ENCODE measurements around the gene MORN1. TPM values are rescaled to one million over a fixed set of nuclear protein-coding genes. Genes with fewer than 3 reads are reported as not detected.

The MORN1 gene
- total RNA-seq, 1 donor from 2014 or later, result 4.5 TPM

DNA sequence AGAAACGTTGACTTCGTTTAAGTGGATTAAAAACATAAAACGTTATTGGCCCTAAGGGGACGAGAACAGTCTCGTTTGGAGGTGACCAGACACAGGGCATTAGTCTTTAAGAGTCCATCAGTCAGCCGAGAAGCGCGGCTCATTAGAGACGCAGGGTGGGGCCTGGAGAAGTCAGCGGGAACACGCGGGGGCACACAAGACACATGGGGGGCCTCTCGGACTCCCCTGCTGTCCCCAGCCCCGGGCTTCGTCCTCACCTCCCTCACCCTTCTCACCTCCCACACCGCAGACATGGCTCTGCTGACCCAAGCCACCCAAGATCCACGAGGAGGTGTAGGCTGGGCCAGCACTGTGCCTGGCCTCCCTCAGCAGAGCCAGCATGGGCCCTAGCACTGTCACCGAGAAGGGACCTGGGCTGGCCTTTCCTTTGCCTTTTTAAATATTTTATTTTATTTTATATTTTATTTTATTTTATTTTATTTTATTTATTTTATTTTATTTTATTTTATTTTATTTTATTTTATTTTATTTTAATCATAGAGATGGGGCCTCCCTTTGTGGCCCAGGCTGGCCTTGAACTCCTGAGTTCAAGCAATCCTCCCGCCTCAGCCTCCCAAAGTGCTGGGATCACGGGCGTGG is 48.9 kb downstream of the MORN1 start:
- TF ChIP-seq, protein P1, sequence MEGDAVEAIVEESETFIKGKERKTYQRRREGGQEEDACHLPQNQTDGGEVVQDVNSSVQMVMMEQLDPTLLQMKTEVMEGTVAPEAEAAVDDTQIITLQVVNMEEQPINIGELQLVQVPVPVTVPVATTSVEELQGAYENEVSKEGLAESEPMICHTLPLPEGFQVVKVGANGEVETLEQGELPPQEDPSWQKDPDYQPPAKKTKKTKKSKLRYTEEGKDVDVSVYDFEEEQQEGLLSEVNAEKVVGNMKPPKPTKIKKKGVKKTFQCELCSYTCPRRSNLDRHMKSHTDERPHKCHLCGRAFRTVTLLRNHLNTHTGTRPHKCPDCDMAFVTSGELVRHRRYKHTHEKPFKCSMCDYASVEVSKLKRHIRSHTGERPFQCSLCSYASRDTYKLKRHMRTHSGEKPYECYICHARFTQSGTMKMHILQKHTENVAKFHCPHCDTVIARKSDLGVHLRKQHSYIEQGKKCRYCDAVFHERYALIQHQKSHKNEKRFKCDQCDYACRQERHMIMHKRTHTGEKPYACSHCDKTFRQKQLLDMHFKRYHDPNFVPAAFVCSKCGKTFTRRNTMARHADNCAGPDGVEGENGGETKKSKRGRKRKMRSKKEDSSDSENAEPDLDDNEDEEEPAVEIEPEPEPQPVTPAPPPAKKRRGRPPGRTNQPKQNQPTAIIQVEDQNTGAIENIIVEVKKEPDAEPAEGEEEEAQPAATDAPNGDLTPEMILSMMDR (IDR thresholded peaks at IDR 0.05; ENCODE audit: borderline replicate concordance), result no peak
- Histone ChIP-seq H3K9me3 (replicated peaks) (no peaks in the 10 kb centered on the region), H3K36me3 (no peaks in the 10 kb centered on the region), H3K4me3 (no peak overlapping the region), H3K27me3 (ENCODE audit: low read depth) (no peaks in the 10 kb centered on the region), H3K27ac (replicated peaks) (no peak overlapping the region), H3K4me1 (no peaks in the 10 kb centered on the region)
- intact Hi-C loops (cut with micrococcal nuclease), result no loop called here
- DNase-seq, result no peak

- H3K36me3 ChIP-seq, result no peaks in the 10 kb centered on the region
- TF ChIP-seq, protein P1 (IDR thresholded peaks at IDR 0.05; ENCODE audit: borderline replicate concordance), result no peak
- H3K4me1 ChIP-seq, result no peaks in the 10 kb centered on the region
- DNase-seq, result no peak
- no peak overlapping the region for H3K27ac ChIP-seq (replicated peaks)
- peaks cover 4% of the 10 kb centered on the region for H3K27me3 ChIP-seq (ENCODE audit: low read depth)
- H3K9me3 ChIP-seq (replicated peaks), result no peaks in the 10 kb centered on the region
- H3K4me3 ChIP-seq, result no peak overlapping the region
- intact Hi-C loops (cut with micrococcal nuclease), result no loop called here
Measured at GRCh38 chr1:2341706-2342383, 49.5 kb downstream of the MORN1 start.

DNA sequence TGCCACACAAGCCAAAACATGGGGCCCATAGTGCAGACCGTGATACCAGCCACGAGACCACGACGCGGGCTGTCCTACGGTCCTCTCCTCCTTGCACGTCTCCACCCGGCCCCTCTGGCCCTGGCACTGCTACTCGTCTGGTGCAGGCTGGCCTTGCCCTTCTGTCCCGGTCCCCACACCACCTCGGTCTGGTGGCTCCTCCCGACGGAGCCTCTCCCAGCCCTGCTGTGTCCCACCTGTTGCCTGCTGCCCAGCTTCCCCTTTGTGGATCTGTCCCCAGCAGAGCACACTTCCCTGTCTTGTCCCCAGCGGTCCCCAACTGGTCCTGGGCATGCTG is 50.5 kb downstream of the MORN1 start:
- intact Hi-C loops (cut with micrococcal nuclease), result no loop called here
- TF ChIP-seq, protein P1 (IDR thresholded peaks at IDR 0.05; ENCODE audit: borderline replicate concordance), result no peak
- Histone ChIP-seq H3K27me3 (ENCODE audit: low read depth) (peaks cover 8% of the 10 kb centered on the region), H3K4me1 (no peaks in the 10 kb centered on the region), H3K4me3 (no peak overlapping the region), H3K36me3 (no peaks in the 10 kb centered on the region), H3K9me3 (replicated peaks) (no peaks in the 10 kb centered on the region), H3K27ac (replicated peaks) (no peak overlapping the region)
- no peak for DNase-seq

- Histone ChIP-seq H3K27ac (replicated peaks) (no peak overlapping the region), H3K4me3 (no peak overlapping the region), H3K27me3 (ENCODE audit: low read depth) (peaks cover 8% of the 10 kb centered on the region), H3K36me3 (no peaks in the 10 kb centered on the region), H3K4me1 (no peaks in the 10 kb centered on the region), H3K9me3 (replicated peaks) (no peaks in the 10 kb centered on the region)
- intact Hi-C loops (cut with micrococcal nuclease), result no loop called here
- DNase-seq, result no peak
- TF ChIP-seq, protein P1 (IDR thresholded peaks at IDR 0.05; ENCODE audit: borderline replicate concordance), result no peak
Measured at GRCh38 chr1:2340086-2340917, 51.1 kb downstream of the MORN1 start.

GRCh38 chr1:2339206-2340085 is 51.9 kb downstream of the MORN1 start:
- intact Hi-C loops (cut with micrococcal nuclease), result no loop called here
- H3K4me3 ChIP-seq, result no peak overlapping the region
- TF ChIP-seq, protein P1 (IDR thresholded peaks at IDR 0.05; ENCODE audit: borderline replicate concordance), result no peak
- H3K27me3 ChIP-seq (ENCODE audit: low read depth), result peaks cover 8% of the 10 kb centered on the region
- H3K9me3 ChIP-seq (replicated peaks), result no peaks in the 10 kb centered on the region
- no peaks in the 10 kb centered on the region for H3K36me3 ChIP-seq
- no peaks in the 10 kb centered on the region for H3K4me1 ChIP-seq
- no peak for DNase-seq
- no peak overlapping the region for H3K27ac ChIP-seq (replicated peaks)

All from left ventricle myocardium inferior (tissue), 1 donor.